Measurements from ENCODE around the gene USP6NL. TPM values are rescaled to one million over a fixed set of nuclear protein-coding genes. Genes with fewer than 3 reads are reported as not detected.

The USP6NL gene
- total and polyA plus RNA-seq, 2 of the 13 experiments (the other 11 are each of a cell fraction or from before 2014, with no cell fraction given): 10.5 to 22.9 TPM

DNA sequence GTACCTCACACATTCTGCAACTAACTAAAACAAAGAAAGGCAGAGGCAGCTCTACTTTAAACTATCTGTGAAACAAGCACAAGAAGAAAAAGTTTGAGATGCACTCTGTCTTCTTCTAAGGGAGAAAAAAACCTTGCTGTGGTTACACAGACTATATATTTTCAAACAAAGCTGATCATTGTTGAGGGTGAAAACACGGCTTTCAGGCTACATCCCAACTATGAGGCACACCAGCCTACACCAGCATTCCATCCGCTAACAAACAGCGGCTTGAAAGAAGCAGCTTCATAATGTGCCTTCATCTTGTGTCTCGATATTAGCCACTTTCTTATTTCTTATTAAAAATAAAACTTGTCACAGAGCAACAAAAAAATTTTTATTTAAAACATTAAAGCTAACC is 79.1 kb downstream of the USP6NL start (continued):
- TF ChIP-seq, protein P1, sequence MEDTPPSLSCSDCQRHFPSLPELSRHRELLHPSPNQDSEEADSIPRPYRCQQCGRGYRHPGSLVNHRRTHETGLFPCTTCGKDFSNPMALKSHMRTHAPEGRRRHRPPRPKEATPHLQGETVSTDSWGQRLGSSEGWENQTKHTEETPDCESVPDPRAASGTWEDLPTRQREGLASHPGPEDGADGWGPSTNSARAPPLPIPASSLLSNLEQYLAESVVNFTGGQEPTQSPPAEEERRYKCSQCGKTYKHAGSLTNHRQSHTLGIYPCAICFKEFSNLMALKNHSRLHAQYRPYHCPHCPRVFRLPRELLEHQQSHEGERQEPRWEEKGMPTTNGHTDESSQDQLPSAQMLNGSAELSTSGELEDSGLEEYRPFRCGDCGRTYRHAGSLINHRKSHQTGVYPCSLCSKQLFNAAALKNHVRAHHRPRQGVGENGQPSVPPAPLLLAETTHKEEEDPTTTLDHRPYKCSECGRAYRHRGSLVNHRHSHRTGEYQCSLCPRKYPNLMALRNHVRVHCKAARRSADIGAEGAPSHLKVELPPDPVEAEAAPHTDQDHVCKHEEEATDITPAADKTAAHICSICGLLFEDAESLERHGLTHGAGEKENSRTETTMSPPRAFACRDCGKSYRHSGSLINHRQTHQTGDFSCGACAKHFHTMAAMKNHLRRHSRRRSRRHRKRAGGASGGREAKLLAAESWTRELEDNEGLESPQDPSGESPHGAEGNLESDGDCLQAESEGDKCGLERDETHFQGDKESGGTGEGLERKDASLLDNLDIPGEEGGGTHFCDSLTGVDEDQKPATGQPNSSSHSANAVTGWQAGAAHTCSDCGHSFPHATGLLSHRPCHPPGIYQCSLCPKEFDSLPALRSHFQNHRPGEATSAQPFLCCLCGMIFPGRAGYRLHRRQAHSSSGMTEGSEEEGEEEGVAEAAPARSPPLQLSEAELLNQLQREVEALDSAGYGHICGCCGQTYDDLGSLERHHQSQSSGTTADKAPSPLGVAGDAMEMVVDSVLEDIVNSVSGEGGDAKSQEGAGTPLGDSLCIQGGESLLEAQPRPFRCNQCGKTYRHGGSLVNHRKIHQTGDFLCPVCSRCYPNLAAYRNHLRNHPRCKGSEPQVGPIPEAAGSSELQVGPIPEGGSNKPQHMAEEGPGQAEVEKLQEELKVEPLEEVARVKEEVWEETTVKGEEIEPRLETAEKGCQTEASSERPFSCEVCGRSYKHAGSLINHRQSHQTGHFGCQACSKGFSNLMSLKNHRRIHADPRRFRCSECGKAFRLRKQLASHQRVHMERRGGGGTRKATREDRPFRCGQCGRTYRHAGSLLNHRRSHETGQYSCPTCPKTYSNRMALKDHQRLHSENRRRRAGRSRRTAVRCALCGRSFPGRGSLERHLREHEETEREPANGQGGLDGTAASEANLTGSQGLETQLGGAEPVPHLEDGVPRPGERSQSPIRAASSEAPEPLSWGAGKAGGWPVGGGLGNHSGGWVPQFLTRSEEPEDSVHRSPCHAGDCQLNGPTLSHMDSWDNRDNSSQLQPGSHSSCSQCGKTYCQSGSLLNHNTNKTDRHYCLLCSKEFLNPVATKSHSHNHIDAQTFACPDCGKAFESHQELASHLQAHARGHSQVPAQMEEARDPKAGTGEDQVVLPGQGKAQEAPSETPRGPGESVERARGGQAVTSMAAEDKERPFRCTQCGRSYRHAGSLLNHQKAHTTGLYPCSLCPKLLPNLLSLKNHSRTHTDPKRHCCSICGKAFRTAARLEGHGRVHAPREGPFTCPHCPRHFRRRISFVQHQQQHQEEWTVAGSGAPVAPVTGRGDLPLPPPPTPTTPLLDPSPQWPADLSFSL (CRISPR knock-in tag; IDR thresholded peaks at IDR 0.05): no peak
- TF ChIP-seq TP53 (CRISPR knock-in tag; conservative IDR thresholded peaks at IDR 0.05) (no peak), ZNF335 (CRISPR knock-in tag; IDR thresholded peaks at IDR 0.05) (no peak)

DNA sequence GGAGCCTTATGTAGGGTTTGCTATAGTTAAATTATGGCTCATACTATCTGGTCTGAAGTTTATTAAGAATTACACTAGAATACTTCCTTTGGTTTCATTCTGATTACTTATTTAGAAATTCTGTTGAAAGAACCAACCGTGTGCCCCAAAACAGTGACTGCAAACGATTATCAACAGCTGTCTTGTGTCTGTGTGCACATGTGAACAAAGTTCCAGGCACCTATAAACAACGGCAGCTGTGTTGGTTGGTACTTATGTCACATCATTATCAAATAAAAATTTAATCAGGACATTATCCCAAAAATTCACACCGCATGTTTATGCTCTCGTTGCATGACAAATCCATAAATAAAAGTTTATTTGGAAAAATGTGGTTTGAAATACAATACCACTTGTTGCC is 80.6 kb downstream of the USP6NL start:
- in situ Hi-C loops (cut with HindIII; ENCODE audit: extremely low pct_ligation_motif_present, low pct_unique_long_range_greater_than_20kb) (no loop called here), intact Hi-C loops (cut with micrococcal nuclease; ENCODE audit: unreplicated experiment) (no loop called here)
- H2AFZ ChIP-seq (ENCODE audit: low read length): no peak overlapping the region
- H3K4me1 ChIP-seq (ENCODE audit: insufficient read depth, low read length): peaks cover 54% of the 10 kb centered on the region
- BruUV-seq (replicated peaks): no TSS peak
- no peak overlapping the region for H3K27ac ChIP-seq (ENCODE audit: extremely low read length, insufficient read depth, low read length)
- FAIRE-seq: no peak
- H3K36me3 ChIP-seq (replicated peaks in 1 of 2; ENCODE audit: control insufficient read depth in 1 of 2, insufficient read depth in 2 of 2, low read length in 2 of 2): peaks cover 0 to 9% of the 10 kb centered on the region in 2 experiments; a peak in 2 of 5 replicates
- ChIA-PET CTCF (ENCODE audit: low intra/inter-chr PET ratio, low total read pairs) (no interaction called here), POLR2A (no interaction called here)
- H4K20me1 ChIP-seq (ENCODE audit: insufficient read depth, low read length): no peaks in the 10 kb centered on the region; the same call in 1 of the 2 replicates
- no peak overlapping the region for H3K4me3 ChIP-seq (replicated peaks in 1 of 3; ENCODE audit: insufficient read depth in 1 of 3, low read depth in 2 of 3, low read length in 3 of 3)
- H3K9ac ChIP-seq (ENCODE audit: insufficient read depth, low read depth, low read length): no peak overlapping the region
- no peaks in the 10 kb centered on the region for H3K9me3 ChIP-seq (ENCODE audit: low read length)
- no peaks in the 10 kb centered on the region for H3K27me3 ChIP-seq (ENCODE audit: control insufficient read depth in 1 of 2, insufficient read depth in 2 of 2, low read length in 2 of 2)
- ATAC-seq: no peak
- WGBS (ENCODE audit: low lambda C conversion rate): 86% methylated on average over 5 of the region's 5 CpGs
- no peak for DNase-seq (ENCODE audit: low spot score)
- no peak overlapping the region for H3K4me2 ChIP-seq (ENCODE audit: low read depth, low read length)
- H3K79me2 ChIP-seq (ENCODE audit: insufficient read depth, low read length): peaks cover 79% of the 10 kb centered on the region
- TF ChIP-seq, protein P2, sequence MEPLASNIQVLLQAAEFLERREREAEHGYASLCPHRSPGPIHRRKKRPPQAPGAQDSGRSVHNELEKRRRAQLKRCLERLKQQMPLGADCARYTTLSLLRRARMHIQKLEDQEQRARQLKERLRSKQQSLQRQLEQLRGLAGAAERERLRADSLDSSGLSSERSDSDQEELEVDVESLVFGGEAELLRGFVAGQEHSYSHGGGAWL (CRISPR knock-in tag; IDR thresholded peaks at IDR 0.05): no peak
- TF ChIP-seq, protein P3, sequence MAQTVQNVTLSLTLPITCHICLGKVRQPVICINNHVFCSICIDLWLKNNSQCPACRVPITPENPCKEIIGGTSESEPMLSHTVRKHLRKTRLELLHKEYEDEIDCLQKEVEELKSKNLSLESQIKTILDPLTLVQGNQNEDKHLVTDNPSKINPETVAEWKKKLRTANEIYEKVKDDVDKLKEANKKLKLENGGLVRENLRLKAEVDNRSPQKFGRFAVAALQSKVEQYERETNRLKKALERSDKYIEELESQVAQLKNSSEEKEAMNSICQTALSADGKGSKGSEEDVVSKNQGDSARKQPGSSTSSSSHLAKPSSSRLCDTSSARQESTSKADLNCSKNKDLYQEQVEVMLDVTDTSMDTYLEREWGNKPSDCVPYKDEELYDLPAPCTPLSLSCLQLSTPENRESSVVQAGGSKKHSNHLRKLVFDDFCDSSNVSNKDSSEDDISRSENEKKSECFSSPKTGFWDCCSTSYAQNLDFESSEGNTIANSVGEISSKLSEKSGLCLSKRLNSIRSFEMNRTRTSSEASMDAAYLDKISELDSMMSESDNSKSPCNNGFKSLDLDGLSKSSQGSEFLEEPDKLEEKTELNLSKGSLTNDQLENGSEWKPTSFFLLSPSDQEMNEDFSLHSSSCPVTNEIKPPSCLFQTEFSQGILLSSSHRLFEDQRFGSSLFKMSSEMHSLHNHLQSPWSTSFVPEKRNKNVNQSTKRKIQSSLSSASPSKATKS (CRISPR knock-in tag; IDR thresholded peaks at IDR 0.05): no peak
- TF ChIP-seq IKZF4 (CRISPR knock-in tag; IDR thresholded peaks at IDR 0.05; ENCODE audit: borderline replicate concordance, low read depth, not compliant biosample characterization) (no peak), FLYWCH1 (CRISPR knock-in tag; IDR thresholded peaks at IDR 0.05) (no peak), LCORL (IDR thresholded peaks at IDR 0.05) (no peak), LCORL (CRISPR knock-in tag; IDR thresholded peaks at IDR 0.05) (no peak)
- TF ChIP-seq, protein P4, sequence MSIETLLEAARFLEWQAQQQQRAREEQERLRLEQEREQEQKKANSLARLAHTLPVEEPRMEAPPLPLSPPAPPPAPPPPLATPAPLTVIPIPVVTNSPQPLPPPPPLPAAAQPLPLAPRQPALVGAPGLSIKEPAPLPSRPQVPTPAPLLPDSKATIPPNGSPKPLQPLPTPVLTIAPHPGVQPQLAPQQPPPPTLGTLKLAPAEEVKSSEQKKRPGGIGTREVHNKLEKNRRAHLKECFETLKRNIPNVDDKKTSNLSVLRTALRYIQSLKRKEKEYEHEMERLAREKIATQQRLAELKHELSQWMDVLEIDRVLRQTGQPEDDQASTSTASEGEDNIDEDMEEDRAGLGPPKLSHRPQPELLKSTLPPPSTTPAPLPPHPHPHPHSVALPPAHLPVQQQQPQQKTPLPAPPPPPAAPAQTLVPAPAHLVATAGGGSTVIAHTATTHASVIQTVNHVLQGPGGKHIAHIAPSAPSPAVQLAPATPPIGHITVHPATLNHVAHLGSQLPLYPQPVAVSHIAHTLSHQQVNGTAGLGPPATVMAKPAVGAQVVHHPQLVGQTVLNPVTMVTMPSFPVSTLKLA (IDR thresholded peaks at IDR 0.05): no peak
- TF ChIP-seq, protein P5, sequence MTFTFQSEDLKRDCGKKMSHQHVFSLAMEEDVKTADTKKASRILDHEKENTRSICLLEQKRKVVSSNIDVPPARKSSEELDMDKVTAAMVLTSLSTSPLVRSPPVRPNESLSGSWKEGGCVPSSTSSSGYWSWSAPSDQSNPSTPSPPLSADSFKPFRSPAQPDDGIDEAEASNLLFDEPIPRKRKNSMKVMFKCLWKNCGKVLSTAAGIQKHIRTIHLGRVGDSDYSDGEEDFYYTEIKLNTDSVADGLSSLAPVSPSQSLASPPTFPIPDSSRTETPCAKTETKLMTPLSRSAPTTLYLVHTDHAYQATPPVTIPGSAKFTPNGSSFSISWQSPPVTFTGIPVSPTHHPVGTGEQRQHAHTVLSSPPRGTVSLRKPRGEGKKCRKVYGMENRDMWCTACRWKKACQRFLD (CRISPR knock-in tag; IDR thresholded peaks at IDR 0.05; ENCODE audit: borderline replicate concordance): no peak

All from HepG2 (cell line).